ENCODE data around the gene MTMR2.

MTMR2 gene

DNA sequence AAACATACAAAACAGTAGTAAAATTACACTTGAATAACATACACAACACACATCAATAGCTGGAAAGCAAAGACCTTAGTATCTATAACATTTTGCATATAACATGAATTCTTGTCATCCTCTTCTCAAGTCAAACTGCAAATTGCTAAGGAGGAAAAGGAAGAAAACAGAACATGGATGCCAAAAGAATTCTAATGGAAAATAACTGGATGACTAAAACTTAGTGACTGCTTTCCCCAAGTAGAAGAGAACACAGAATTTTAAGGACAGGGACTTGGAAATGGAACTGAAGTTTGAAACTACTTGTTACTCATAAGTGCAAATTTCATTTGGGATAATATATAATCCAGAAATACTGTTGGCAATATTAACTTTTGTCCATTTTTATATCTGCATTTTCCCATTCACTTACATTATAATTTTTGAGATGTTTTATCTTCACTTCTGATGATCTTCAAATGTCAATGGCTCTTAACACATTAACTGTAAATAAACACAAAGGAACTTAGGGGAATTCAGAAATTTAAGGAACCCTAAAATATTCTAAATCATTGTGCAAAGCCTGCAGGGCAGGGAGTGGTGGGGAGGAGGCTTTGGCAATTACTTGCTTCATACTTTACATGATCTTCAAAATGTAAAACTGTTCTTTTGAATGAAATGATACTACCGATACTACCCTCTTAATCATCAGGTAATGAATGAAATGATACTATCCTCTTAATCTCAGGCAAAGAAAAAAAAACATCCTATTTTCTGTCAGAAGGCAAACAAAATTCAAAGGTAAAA is 9.9 kb downstream of the MTMR2 start:
- TF ChIP-seq, protein P1, sequence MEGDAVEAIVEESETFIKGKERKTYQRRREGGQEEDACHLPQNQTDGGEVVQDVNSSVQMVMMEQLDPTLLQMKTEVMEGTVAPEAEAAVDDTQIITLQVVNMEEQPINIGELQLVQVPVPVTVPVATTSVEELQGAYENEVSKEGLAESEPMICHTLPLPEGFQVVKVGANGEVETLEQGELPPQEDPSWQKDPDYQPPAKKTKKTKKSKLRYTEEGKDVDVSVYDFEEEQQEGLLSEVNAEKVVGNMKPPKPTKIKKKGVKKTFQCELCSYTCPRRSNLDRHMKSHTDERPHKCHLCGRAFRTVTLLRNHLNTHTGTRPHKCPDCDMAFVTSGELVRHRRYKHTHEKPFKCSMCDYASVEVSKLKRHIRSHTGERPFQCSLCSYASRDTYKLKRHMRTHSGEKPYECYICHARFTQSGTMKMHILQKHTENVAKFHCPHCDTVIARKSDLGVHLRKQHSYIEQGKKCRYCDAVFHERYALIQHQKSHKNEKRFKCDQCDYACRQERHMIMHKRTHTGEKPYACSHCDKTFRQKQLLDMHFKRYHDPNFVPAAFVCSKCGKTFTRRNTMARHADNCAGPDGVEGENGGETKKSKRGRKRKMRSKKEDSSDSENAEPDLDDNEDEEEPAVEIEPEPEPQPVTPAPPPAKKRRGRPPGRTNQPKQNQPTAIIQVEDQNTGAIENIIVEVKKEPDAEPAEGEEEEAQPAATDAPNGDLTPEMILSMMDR (IDR thresholded peaks at IDR 0.05; ENCODE audit: borderline replicate concordance, insufficient read depth, low read depth, low read length), result no peak
- H3K4me3 ChIP-seq (ENCODE audit: low read depth, low read length), result no peak overlapping the region

DNA sequence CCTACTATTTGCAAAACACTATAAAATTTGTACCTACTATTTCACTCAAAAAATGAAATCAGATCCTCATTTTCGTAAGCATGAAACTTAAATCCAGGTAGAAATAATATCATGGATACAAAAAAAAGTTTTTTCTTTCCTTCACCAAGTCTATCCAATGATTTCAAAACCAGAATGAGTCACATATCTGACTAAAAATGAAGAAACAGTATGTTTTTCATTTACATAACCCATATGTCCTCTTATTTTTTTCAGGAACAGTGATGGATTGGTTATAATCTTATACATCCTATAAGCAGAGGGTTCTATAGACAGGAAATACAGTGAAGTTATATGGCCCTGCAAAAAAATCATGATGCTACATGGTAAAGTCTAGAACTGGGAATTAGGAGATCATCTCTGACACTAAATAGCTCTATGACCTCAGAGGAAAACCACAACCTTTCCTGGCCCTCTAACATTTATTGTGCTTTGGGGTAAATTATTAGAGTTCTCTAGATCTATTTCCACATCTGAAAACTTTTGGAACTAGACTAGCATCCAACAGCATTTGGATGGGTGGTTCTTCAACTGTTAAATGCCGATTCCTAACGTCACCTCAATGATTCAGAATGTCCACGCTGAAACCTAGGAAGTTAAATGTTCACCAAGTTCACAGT is 10.9 kb downstream of the MTMR2 start:
- H3K4me3 ChIP-seq (ENCODE audit: low read depth, low read length), result no peak overlapping the region
- TF ChIP-seq, protein P1 (IDR thresholded peaks at IDR 0.05; ENCODE audit: borderline replicate concordance, insufficient read depth, low read depth, low read length), result no peak

- TF ChIP-seq, protein P1 (IDR thresholded peaks at IDR 0.05; ENCODE audit: borderline replicate concordance, insufficient read depth, low read depth, low read length), result no peak
- no peak overlapping the region for H3K4me3 ChIP-seq (ENCODE audit: low read depth, low read length)
Observed at GRCh38 chr11:95911369-95911759, 12.5 kb downstream of the MTMR2 start.

GRCh38 chr11:95910638-95911368 is 13.1 kb downstream of the MTMR2 start:
- no peak overlapping the region for H3K4me3 ChIP-seq (ENCODE audit: low read depth, low read length)
- TF ChIP-seq, protein P1 (IDR thresholded peaks at IDR 0.05; ENCODE audit: borderline replicate concordance, insufficient read depth, low read depth, low read length), result no peak

DNA sequence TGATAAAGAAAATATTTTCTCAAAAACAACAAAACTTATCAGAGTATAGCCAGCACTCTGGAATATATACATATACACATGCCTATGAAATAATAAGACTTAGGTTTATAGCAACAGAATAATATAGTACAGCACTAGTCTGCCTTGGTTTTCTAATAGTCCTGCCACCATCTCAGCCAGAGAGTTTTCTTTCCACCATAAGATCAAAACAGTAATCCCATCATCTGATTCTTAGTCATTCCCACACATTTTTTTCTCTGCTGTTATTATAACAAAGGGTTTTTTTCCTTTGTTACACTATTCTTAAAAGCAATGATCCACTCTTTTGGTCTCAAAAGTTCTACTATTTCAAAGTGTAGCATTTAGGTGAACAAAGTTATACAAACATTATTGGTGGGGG is 15.1 kb downstream of the MTMR2 start:
- H3K4me3 ChIP-seq (ENCODE audit: low read depth, low read length), result no peak overlapping the region
- TF ChIP-seq, protein P1 (IDR thresholded peaks at IDR 0.05; ENCODE audit: borderline replicate concordance, insufficient read depth, low read depth, low read length), result no peak

DNA sequence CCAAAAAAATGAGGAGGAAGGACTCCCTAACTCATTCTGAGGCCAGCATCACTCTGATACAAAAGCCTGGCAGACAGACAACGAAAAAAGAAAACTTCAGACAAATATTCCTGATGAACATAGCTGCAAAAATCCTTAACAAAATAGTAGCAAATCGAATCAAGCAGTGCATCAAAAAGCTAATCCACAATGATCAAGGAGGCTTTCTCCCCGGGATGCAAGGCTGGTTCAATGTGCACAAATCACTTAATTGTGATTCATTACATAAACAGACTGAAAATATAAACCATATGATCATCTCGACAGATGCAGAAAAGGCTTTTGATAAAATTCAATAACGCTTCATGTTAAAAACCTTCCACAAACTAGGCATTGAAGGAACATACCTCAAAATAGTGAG is 16.4 kb downstream of the MTMR2 start:
- H3K4me3 ChIP-seq (ENCODE audit: low read depth, low read length), result no peak overlapping the region
- TF ChIP-seq, protein P1 (IDR thresholded peaks at IDR 0.05; ENCODE audit: borderline replicate concordance, insufficient read depth, low read depth, low read length), result no peak

Measured in GM12875 (cell line).